ENCODE measurements around the gene RAPGEF1. TPM values are rescaled to one million over a fixed set of nuclear protein-coding genes. Genes with fewer than 3 reads are reported as not detected.

RAPGEF1 gene
- total and polyA plus RNA-seq, 10 donors, result 16.9 to 137 (median 104) TPM

DNA sequence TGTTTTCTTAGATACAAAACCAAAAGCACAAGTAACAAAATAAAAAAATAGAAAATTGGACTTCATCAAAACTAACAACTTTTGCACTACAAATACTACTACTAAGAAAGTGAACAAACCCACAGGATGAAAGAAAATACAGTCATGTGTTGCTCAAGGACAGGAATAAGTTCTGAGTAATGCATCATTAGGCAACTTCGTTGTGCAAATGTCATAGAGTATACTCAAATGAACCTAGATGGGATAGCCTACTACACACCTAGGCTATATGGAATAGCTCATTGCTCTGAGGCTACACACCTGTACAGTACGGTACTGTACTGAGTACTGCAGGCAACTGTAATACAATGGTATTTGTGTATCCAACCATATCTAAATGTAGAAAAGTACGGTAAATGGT is 88.3 kb downstream of the RAPGEF1 start:
- Histone ChIP-seq H3K4me3 (no peak overlapping the region), H3K9me3 (no peaks in the 10 kb centered on the region), H3K27ac (peak overlapping the region in 6 of 8 donors; percentile 38 to 78 (median 70)), H3K4me1 (peaks cover 17 to 74% (median 49%) of the 10 kb centered on the region in 6 donors), H3K27me3 (replicated peaks in 1 of 7) (no peaks in the 10 kb centered on the region), H3K36me3 (peaks cover 0 to 43% (median 18%) of the 10 kb centered on the region in 6 donors)
- no peak for DNase-seq
- no peak for TF ChIP-seq POLR2AphosphoS5 (IDR thresholded peaks at IDR 0.05)
- TF ChIP-seq, protein P1, sequence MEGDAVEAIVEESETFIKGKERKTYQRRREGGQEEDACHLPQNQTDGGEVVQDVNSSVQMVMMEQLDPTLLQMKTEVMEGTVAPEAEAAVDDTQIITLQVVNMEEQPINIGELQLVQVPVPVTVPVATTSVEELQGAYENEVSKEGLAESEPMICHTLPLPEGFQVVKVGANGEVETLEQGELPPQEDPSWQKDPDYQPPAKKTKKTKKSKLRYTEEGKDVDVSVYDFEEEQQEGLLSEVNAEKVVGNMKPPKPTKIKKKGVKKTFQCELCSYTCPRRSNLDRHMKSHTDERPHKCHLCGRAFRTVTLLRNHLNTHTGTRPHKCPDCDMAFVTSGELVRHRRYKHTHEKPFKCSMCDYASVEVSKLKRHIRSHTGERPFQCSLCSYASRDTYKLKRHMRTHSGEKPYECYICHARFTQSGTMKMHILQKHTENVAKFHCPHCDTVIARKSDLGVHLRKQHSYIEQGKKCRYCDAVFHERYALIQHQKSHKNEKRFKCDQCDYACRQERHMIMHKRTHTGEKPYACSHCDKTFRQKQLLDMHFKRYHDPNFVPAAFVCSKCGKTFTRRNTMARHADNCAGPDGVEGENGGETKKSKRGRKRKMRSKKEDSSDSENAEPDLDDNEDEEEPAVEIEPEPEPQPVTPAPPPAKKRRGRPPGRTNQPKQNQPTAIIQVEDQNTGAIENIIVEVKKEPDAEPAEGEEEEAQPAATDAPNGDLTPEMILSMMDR (IDR thresholded peaks at IDR 0.05 in 8 of 11, conservative IDR thresholded peaks at IDR 0.05 in 3 of 11), result no peak
- TF ChIP-seq POLR2A (IDR thresholded peaks at IDR 0.05), result no peak
- 66 to 79% (median 68%) methylated on average over 3 of the region's 3 CpGs for WGBS, 5 donors
- intact Hi-C loops (cut with DNase I; ENCODE audit: low total_unique reads), result no loop called here

DNA sequence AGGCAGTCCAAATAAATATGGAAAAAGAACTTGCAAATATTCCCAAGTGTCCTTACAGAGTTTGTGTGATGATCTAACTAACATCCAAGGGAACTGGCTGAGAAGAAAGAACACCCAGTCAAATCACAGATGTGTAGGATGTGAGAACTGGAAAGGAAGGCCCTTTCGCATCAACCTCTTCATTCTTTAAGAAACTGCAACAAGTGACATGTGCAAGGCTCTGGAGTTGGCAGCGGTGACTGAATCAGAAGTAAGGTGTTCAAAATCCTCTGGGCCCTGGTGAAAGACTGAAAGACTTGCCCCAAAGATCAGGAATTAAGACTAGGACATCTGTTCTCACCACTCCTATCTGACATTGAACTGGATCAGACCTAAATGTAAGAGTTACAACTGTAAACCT is 88.7 kb downstream of the RAPGEF1 start:
- intact Hi-C loops (cut with DNase I; ENCODE audit: low total_unique reads), result no loop called here
- 85 to 98% (median 93%) methylated on average over 2 of the region's 2 CpGs for WGBS, 5 donors
- H3K9me3 ChIP-seq, result no peaks in the 10 kb centered on the region
- H3K4me1 ChIP-seq, result peaks cover 12 to 72% (median 45%) of the 10 kb centered on the region in 6 donors
- no peak for DNase-seq
- TF ChIP-seq, protein P1 (IDR thresholded peaks at IDR 0.05 in 8 of 11, conservative IDR thresholded peaks at IDR 0.05 in 3 of 11), result no peak
- TF ChIP-seq POLR2AphosphoS5 (IDR thresholded peaks at IDR 0.05) (no peak), POLR2A (IDR thresholded peaks at IDR 0.05) (no peak)
- peak overlapping the region in 7 of 8 donors; percentile 18 to 78 (median 68) for H3K27ac ChIP-seq
- H3K36me3 ChIP-seq, result peaks cover 0 to 48% (median 20%) of the 10 kb centered on the region in 6 donors
- no peaks in the 10 kb centered on the region for H3K27me3 ChIP-seq (replicated peaks in 1 of 7)
- peak overlapping the region in 1 of 8 donors; percentile 15 for H3K4me3 ChIP-seq

DNA sequence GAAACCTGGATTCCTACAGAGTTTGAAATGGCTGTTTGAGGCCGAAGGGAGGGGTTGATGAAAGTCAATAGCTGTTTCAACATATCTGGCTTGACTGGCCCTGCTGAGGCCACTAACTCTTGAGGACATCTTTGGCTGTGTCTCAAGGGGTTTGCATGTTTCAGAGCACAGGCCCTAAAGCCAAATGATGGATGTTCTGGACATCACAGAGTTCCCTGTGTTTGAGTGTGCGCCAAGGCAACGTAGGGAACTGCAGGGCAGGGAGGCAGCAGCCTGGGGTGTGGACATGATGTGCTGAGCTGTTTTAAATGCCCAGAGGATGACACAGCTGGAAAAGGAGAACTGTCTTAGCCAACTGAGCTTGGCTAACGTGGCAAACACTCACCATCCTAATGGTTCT is 89.6 kb downstream of the RAPGEF1 start:
- no peak for DNase-seq
- no peaks in the 10 kb centered on the region for H3K9me3 ChIP-seq
- peak overlapping the region in 7 of 8 donors; percentile 1 to 78 (median 68) for H3K27ac ChIP-seq
- WGBS, 5 donors, result 54 to 80% (median 72%) methylated on average over 4 of the region's 4 CpGs
- H3K4me1 ChIP-seq, result peaks cover 3 to 72% (median 44%) of the 10 kb centered on the region in 6 donors
- no peaks in the 10 kb centered on the region for H3K27me3 ChIP-seq (replicated peaks in 1 of 7)
- H3K36me3 ChIP-seq, result peaks cover 0 to 57% (median 23%) of the 10 kb centered on the region in 6 donors
- peak overlapping the region in 1 of 8 donors; percentile 15 for H3K4me3 ChIP-seq
- TF ChIP-seq, protein P1 (IDR thresholded peaks at IDR 0.05 in 8 of 11, conservative IDR thresholded peaks at IDR 0.05 in 3 of 11), result peak in 2 of 11 experiments; percentile 17 to 19
- TF ChIP-seq POLR2A (IDR thresholded peaks at IDR 0.05) (no peak), POLR2AphosphoS5 (IDR thresholded peaks at IDR 0.05) (peak in 2 of 3 donors; percentile 32 to 64)
- intact Hi-C loops (cut with DNase I; ENCODE audit: low total_unique reads), result no loop called here

DNA sequence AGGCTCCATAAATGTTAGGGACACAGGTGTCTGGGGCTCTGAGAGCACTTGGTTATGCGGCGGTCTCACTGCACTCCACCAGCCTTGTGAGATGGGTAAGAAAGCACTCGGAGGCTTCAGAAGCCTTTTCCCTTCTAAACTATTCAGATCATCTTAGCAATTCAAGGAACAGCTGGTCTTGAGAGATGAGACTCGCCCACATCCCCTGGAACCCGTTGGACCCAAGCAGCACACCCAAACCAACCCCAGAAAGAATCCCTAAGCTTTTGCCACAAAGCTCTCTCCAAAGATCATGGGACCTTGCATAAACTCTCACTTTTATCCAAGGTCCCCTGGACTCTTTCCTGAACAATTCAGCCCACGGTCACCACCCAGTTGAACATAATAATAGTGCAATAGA is 90.2 kb downstream of the RAPGEF1 start:
- no peaks in the 10 kb centered on the region for H3K27me3 ChIP-seq (replicated peaks in 1 of 7)

More for the DNA sequence above, 90.2 kb downstream of the RAPGEF1 start:
- 86 to 98% (median 94%) methylated on average over 6 of the region's 6 CpGs for WGBS, 5 donors
- Histone ChIP-seq H3K27ac (peak overlapping the region in 3 of 8 donors; percentile 73 to 78 (median 75)), H3K9me3 (no peaks in the 10 kb centered on the region), H3K36me3 (peaks cover 0 to 62% (median 23%) of the 10 kb centered on the region in 6 donors), H3K4me1 (peaks cover 0 to 72% (median 44%) of the 10 kb centered on the region in 6 donors), H3K4me3 (peak overlapping the region in 1 of 8 donors; percentile 15)
- TF ChIP-seq POLR2AphosphoS5 (IDR thresholded peaks at IDR 0.05), result no peak
- TF ChIP-seq, protein P1 (IDR thresholded peaks at IDR 0.05 in 8 of 11, conservative IDR thresholded peaks at IDR 0.05 in 3 of 11), result no peak
- no peak for TF ChIP-seq POLR2A (IDR thresholded peaks at IDR 0.05)
- no peak for DNase-seq
- intact Hi-C loops (cut with DNase I; ENCODE audit: low total_unique reads), result no loop called here

Measured in spleen (tissue), 11 donors.